NCI-H1092 treated with DMSO at 0.1 percent for 48 hours (cell line): ENCODE results near the gene ZNF829.

Source experiments
- DNase-seq: peaks from one replicate; lab custom pipeline; 2025; lab: John Stamatoyannopoulos, UW

Gene ZNF829

DNA sequence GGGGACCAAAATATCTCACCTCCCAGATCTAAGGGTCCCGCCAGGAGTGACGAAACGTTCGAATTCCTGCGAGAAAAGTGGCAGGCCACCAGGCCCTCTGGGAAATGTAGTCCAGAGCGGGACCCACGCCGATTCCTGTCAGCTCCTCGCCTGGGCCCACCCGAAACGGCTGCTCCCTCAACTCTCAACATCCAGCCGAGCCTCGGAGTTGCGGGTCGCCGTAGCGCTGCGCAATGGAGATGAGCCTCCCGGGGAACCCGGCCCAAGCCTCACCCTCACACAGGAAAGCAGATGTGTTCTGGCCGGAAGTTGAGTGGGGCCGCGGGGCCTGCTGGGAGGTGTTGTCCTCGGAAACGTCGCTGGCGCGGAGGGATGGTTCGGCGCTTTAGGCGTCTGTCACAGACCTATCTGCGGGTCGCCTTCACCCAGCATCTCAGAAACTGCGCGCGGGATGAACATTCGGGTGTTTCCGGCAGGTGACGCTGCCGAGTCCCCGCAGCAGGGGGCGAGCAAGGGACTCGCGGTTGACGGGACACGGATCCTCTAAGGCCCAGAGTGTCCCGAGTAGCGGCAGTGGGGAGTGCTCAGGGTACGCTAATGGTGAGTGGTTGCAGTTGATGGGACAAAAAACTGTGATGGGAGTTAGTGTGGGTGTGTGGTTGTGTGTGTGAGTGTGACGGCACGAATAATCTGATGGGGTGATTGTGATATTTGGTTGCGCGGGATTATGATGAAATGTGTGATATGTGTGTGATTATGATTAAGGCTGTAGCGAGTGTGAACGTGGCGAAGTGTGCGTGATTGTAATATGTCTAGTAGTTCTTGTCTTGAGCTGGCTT, at the start of gene ZNF829, which contains the start of gene ZNF568:
Gene ZNF829, minus strand, starts transcription at position 300 of the 839 bp plus-strand sequence. CDS start 1,124 bp downstream, outside the sequence.
Gene ZNF568, plus strand, starts transcription at position 341 of the 839 bp plus-strand sequence. CDS start 6,439 bp downstream, outside the sequence.
- peak; percentile 84 for DNase-seq

- DNase-seq, result peak; percentile 79
These were observed 47.2 kb upstream of the ZNF829 start for GRCh38 chr19:36963280-36963679.

GRCh38 chr19:36962346-36962745, 46.3 kb upstream of the ZNF829 start:
- no peak for DNase-seq

GRCh38 chr19:36950335-36951119, 34.4 kb upstream of the ZNF829 start:
- no peak for DNase-seq

- peak; percentile 17 for DNase-seq
These were observed 23.1 kb upstream of the ZNF829 start for GRCh38 chr19:36939153-36939552.

- no peak for DNase-seq
These were observed 15.6 kb upstream of the ZNF829 start for GRCh38 chr19:36931684-36932083.

DNA sequence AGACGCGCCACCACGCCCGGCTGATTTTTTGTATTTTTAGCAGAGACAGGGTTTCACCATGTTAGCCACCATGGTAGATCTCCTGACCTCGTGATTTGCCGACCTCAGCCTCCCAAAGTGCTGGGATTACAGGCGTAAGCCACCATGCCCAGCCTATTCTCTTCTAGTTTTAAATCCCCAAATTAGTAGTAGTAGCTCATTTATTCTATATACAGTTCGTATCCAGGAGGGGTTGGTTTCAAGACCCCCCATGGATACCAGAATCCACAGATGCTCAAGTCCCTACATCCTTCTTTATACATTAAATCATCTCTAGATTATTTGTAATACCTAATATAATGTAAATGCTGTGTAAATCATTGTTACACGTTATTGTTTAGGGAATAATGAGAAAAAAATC, 2.0 kb upstream of the ZNF829 start:
- no peak for DNase-seq

GRCh38 chr19:36916991-36917390, 900 bp upstream of the ZNF829 start:
- no peak for DNase-seq

DNA sequence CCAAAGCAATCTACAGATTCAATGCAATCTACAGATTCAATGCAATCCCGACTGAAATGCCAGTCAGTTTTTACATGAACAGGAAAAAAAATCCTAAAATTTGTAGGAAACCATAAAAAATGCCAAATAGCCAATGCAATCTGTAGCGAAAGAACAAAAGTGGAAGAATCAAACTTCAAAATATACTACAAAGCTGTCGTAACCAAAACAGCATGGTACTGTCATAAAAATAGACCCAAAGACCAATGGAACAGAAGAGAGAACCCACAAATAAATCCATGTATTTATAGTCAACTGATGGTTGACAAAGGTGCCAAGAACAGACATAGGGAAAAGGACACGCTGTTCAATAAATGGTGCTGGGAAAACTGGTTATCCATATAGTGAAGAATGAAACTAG, 17.7 kb downstream of the ZNF829 start:
- peak; percentile 0 for DNase-seq

DNA sequence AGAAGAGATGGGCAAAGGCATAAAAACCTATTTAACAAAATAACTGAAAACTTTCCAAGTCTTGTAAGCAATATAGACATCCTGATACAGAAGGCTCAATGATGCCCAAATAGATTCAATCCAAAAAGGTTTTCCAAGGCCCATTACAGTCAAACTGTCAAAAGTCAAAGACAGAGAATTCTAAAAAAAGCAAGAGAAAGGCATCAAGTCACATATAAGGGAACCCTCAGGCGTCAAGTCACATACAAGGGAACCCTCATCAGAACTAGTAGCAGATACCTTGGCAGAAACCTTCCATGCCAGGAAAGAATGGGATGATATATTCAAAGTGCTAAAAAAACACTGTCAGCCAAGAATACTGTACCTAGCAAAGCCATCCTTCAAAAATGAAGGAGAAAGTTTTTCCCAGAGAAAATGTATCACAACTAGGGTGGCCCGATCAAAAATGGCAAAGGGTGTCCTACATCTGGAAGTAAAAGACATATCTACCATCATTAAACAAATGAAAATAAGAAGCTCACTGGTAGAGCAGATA, 21.2 kb downstream of the ZNF829 start:
- DNase-seq, result no peak

DNA sequence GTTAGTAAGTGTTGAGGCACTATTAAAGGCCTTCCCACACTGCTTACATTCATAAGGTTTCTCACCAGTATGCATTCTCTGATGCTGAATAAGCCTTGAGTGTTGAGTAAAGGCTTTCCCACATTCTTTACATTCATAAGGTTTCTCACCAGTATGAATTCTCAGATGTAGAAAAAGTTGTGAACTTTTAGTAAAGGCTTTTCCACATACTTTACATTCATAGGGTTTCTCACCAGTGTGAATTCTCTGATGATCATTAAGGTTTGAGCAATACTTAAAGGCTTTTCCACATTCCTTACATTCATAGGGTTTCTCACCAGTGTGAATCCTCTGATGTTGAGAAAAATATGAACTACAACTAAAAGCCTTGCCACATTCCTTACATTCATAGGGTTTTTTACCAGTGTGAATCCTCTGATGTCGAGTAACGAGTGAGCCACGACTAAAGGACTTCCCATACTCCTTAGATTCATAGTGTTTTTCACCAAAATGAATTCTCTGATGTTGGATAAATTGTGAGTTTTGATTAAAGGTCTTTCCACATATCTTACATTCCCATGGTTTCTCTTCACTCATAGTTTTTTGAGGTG, 24.2 kb downstream of the ZNF829 start:
- no peak for DNase-seq

- DNase-seq, result no peak
These were observed 38.8 kb downstream of the ZNF829 start for GRCh38 chr19:36876993-36877938.

- DNase-seq, result no peak
These were observed 64.2 kb downstream of the ZNF829 start for GRCh38 chr19:36851898-36852297.

GRCh38 chr19:36850559-36851442, 65.3 kb downstream of the ZNF829 start, which contains the start of gene ZNF345:
Gene ZNF345, plus strand, starts transcription at chr19:36850876. Its CDS starts 25,955 bp downstream, at chr19:36876831.
- DNase-seq, result peak; percentile 90

GRCh38 chr19:36849701-36850558, 66.2 kb downstream of the ZNF829 start:
- DNase-seq, result peak; percentile 73

DNA sequence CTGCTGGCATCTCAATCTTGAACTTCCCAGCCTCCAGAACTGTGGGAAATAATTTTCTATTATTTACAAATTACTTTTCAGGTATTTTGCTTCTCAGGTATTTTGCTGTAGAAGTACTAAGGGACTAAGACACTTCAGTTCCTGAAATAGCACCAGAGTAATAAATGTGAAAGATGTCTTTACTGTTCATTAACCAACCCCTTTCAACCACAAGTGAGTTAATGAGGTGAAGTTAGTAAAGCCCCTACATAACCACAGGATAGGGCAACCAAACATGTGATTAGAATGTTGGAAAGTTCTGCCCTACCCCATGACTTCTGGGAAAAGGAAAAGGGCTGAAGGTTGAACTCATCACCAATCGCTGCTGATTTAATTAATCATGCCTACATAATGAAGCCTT, 68.1 kb downstream of the ZNF829 start:
- DNase-seq, result no peak

DNA sequence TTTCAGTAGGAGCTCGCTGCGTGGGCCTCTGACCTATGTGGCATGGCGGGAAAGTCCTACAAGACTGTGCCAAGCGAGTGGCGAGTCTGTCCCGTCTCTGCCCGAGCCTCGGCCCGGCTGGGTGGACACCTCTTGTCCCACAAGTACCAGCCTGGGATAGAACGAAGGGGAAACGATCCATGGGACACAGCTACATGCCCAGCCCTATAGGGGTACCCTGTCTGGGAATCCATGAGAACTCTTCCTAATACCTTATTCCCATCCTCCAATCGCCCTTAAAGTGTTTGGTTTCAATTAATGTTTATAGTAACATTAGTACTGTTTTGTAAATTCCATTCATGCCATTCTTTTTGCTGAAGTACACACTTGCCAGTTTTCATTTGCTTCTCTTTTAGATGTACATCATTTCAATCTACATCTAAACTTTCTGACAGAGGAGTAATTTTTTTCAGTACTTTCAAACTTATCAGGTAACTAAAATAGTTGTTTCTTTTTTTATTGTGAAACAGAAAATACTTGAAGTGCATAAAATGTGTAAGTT, 77.2 kb downstream of the ZNF829 start:
- DNase-seq, result no peak
